Forelimb muscle (tissue), 1 donor: ENCODE data around the gene ASGR2. TPM values are rescaled to one million over a fixed set of nuclear protein-coding genes. Genes with fewer than 3 reads are reported as not detected.
"Not testable (repeated sequence)": the region's sequence is repeated elsewhere in the genome, so short reads cannot be mapped to it uniquely, and the experiment has no call there.

Experiments used
- DNase-seq: peaks from one replicate; pipeline ENCODE4 v3.0.0-alpha.2; 2013; ENCODE audit warnings: low read depth
- polyA plus RNA-seq: library from polyadenylated mRNA; unstranded; fragments of 120-200 nt; gene quantifications from one replicate; pipeline ENCODE4 v1.2.1, GENCODE V29; 2013; ENCODE audit not compliant: insufficient read length

The ASGR2 gene
- polyA plus RNA-seq, 1 donor: 0.11 TPM

DNA sequence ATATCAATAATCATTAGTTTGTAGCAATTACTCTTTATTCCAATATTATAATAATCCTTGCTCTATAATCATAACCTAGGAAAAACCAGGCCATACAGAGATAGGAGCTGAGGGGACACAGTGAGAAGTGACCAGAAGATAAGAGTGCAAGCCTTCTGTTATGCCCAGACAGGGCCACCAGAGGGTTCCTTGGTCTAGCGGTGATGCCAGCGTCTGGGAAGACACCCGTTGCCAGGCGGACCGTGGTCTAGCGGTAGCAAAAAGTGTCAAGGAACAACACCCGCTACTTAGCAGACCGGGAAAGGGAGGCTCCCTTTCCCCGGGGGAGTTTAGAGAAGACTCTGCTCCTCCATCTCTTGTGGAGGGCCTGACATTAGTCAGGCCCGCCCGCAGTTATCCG, 11.8 kb upstream of the ASGR2 start:
- DNase-seq: not testable (repeated sequence)

- DNase-seq: no peak
These were observed 10.3 kb upstream of the ASGR2 start for GRCh38 chr17:7124923-7125322.

DNA sequence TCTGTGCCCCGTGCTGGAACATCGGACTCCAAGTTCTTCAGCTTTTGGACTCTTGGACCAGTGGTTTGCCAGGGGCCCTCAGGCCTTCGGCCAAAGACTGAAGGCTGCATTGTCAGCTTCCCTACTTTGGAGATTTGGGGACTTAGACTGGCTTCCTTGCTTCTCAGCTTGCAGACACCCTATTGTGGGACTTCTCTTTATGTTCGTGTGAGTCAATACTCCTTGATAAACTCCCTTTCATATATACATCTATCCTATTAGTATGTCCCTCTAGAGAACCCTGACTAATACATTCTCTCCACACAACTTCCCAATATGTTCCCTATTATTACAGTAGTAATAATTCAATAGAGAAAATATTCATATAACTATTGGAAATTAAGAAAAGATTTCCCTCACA, 9.2 kb upstream of the ASGR2 start:
- no peak for DNase-seq

- DNase-seq: no peak
These were observed 7.8 kb upstream of the ASGR2 start for GRCh38 chr17:7122381-7122780.

- DNase-seq: not testable (repeated sequence)
These were observed 6.0 kb upstream of the ASGR2 start for GRCh38 chr17:7120635-7121034.

GRCh38 chr17:7120123-7120522, 5.5 kb upstream of the ASGR2 start:
- no peak for DNase-seq

- DNase-seq: no peak
These were observed 4.7 kb upstream of the ASGR2 start for GRCh38 chr17:7119314-7119713.

- DNase-seq: no peak
These were observed 423 bp upstream of the ASGR2 start for GRCh38 chr17:7114875-7115614.

GRCh38 chr17:7113273-7114071, 1.1 kb downstream of the ASGR2 start:
- DNase-seq: no peak

DNA sequence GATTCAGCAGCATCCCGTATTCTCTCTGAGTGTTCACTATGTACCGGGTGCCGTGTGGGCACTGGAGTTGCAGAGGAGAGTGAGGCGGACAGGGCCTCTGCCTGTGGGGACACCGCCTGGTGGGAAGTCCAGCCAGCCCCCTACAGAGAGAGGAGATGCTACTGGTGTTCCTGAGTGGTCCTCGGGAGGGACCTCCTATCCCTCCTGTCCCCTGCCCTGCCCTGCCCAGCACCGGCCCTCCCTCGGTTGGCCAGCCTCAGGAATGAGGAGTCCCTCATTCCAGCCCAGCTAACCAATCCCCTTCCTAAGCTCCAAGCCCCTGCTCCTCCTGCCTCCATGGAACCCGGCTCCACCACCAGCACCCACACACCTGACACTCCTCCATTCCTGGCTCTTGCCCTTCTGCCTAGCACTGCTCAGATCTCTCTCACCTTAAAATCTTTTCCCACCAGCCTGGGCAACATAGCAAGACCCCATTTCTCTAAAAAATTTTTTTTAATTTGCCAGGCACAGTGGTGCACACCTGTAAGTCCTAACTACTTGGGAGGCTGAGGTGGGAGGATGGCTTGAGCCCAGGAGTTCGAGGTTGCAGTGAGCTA, 2.0 kb downstream of the ASGR2 start:
- DNase-seq: no peak

DNA sequence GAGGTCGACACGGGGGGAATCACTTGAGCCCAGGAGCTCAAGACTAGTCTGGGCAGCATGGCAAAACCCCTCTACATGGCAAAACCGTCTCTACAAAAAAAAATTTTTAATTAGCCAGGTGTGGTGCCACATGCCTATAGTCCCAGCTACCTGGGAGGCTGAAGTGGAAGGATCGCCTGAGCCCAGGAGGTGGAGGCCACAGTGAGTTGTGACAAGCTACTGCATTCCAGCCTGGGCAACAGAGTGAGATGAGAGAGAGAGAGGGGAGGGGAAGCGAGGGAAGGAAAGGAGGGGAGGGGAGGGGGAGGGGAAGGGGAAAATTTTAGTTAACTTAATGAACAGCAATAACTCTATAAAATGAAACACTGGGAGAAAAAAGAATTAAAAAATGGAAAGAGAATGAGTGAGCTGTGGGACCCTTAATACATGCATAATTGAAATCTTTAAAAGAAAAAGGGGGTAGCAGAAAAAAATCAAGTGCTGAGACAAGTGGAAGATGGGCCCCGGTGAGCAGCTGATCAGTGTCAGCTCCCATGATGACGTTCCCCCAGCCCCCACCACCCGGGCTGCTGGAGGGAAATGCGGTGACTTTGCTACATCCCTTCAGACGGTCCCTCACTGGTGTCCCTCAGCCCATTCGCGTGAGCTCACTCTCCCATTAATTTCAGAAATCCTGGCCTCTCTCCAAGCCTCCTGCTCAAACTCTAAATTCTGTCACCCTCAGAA, 2.7 kb downstream of the ASGR2 start:
- no peak for DNase-seq

DNA sequence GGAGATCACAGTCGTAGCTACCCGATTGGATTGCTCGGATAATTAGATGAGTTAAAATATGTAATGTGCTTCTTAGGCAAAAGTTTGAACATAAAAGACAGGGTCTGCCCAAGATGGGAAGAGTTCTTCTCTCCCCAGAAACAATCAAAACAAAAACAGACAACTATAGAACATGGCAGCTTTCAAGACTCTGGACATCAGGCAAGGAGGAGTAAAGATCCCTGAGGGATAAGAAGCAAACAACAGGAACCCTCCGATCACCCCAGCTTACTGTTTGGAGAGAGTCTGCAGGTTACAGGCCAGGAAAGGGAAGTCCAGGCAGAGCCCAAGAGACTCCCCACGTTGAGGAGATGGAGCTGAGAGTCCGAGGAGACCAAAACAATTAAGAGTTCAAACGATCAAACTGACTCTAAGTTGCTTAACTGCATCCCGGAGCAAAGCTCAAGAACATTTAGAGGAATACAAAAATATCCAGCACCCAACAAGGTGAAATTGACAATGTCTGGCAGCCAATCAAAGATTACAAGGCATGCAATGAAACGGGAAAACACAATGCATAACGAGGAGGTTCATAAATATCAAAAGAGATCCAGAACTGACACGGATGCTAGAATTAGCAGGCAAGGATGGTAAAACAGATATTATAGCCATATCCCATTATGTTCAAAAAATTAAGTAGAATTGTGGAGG, 3.9 kb downstream of the ASGR2 start:
- DNase-seq: no peak

DNA sequence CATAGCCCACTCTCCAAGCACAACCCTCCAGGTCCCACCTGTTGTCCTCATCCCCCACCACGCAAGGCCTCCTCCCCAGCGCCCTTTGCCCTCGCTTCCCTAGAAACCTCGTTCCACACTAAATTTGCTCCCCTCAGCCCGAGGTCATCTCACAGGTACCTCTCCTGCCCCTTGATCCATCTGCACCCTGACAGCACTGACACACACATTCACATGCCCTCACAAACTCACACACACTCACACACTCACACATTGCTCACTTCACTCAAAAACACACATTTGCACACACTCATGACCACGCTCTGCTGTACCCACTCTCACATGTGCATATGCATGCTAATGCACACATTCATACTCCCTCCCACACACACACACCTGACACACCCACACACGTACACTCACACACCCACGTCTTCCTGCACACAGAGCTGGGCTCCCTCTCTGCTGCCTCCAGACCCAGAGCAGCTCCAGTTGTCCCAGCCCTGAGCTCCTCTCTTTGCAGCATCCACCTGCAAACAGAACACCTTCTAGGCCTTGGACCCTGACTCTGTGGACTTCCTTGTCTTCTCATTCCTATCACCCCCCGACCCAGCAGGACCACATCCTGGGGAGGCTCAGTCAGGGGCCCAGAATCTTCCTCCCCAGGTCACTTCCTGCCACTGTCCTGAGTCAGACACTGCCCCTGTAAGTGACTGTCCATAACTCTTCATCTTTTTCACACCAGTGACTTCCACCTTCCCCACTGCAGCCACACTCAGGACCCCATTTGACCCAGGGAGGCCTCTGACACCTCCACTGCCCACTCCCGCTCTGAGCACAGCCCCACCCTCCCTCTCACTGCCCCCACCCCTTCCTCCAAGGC, 4.9 kb downstream of the ASGR2 start:
- no peak for DNase-seq

- DNase-seq: no peak
These were observed 5.6 kb downstream of the ASGR2 start for GRCh38 chr17:7108981-7109380.

DNA sequence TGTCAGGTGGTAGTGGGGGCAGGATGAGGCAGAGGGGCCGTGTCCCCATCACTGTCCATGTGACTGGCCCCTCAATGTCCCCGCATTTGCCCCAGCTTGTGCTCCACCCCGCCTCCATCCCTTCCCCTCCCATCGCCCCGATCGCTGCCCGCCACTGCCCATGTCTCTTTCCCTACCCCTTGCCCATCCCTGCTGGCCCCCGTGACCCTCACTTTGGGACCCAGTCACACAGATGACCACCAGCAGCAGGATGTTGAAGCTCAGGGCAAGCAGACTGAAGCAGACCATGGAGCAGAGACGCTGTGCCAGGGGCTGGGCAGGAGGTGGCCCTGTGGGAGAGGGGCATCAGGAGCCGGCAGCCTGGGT, 6.1 kb downstream of the ASGR2 start:
- no peak for DNase-seq

DNA sequence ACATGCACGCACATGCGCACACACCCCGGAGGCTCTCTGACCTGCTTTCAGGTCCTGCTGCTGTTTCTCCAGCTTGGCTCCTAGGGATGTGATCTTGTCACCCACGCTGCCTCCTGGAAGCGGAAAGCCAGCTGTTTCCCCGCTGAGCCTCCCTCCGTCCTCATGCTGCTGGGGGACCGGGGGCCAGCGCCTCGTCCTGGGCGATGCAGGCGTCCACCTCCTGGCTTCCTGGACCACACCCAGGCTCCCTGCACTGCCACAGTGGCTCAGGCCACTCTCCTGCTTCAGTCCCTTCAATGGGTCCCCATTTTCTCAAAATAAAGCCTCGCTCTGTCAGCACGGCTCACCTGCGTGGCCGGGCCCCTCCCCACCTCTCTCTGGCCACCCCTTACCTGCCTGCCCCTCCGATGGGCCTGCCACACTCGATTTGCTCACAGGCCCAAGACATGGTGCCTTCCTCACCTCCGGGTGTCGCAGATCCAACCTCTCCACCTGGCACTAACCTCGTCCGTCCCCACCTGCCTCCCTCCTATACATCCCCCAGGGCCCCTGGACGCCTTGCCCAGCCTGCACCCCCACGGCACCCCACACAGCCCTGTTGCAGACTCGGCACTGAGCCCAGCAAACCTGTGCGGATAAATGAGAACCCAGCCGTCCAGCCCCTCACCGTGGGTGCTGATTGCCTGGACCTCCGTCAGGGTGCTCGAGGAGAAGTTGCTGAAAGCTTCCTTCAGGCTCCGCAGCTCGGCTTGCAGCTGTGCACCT, 6.6 kb downstream of the ASGR2 start:
- DNase-seq: no peak

DNA sequence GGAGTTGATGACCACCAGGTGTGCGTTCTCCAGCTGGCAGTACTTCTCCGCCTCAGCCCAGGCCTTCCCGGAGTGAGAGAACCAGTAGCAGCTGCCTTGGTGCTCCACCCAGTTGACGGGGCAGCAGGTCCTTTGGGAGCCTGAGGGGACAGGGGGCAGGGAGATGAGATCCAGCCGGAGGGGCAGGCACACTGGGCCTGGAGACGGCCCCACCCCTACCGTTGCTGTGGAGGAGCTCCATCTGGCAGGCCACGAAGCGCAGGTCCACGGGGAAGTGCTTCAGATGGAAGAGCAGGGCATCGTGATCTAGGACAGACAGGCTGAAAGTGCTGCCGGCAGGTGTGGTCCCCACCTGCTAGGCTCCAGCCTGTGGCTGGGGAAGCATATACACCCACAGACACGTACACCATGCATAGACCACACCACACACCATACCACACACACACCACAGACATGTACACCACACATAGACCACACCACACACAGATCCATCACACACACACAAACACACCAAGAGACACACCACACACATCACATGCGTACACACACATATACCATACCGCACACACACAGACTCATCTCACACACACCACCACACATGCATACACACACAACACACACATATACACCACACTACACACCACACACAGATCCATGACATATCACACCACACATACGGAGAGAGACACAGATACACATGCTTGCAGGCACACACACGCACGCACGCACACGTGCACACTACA, 7.4 kb downstream of the ASGR2 start:
- DNase-seq: no peak

GRCh38 chr17:7102421-7102820, 12.2 kb downstream of the ASGR2 start:
- DNase-seq: no peak

DNA sequence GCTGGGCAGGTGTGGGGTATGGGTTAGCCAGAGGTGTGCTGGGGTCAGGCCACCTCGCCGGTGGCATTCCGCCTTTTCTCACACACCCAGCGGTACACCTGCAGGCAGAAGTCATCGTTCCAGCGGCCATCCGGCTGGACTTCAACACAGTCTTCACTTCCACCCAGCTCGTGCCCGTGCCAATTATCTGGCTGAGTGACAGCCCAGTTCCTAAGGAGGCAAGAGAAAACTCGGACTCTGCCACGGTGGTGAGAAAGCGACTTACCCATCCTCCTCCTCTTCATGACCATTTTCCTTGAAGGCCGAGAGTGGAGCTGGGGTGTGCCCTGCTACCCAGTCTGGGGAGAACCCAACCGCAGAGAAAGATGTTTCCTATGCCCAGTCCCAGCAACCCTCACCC, 13.1 kb downstream of the ASGR2 start:
- DNase-seq: no peak
